Muscle of leg (tissue), 11 donors: ENCODE results near the gene MEIS3. TPM values are rescaled to one million over a fixed set of nuclear protein-coding genes. Genes with fewer than 3 reads are reported as not detected.

Experiments used
- DNase-seq: peaks from one replicate; pipeline ENCODE4 v3.0.0; 2013
- H3K27ac ChIP-seq: one replicate; pipeline ENCODE4 v1.5.1; 2013; ENCODE audit warnings: mild to moderate bottlenecking, low read length, control low read depth
- H3K27me3 ChIP-seq: one replicate; pipeline ENCODE4 v1.6.1; 2013; ENCODE audit warnings: low read length; ENCODE audit not compliant: control insufficient read depth, insufficient read depth
- H3K36me3 ChIP-seq: one replicate; pipeline ENCODE4 v1.6.1; 2013; ENCODE audit warnings: low read length; ENCODE audit not compliant: control insufficient read depth, insufficient read depth
- H3K4me1 ChIP-seq: one replicate; pipeline ENCODE4 v1.6.1; 2013; ENCODE audit warnings: low read length; ENCODE audit not compliant: control insufficient read depth, insufficient read depth
- H3K4me3 ChIP-seq: one replicate; pipeline ENCODE4 v1.5.1; 2013; ENCODE audit warnings: low read length, control low read depth
- H3K9me3 ChIP-seq: replicated peaks from 2 replicates; pipeline ENCODE4 v1.6.1; 2013; ENCODE audit warnings: low read depth, low read length; ENCODE audit not compliant: control insufficient read depth
- WGBS: methylation state at CpG from one replicate; pipeline ENCODE4 v1.1.5; 2013; ENCODE audit warnings: missing lambda C conversion rate; ENCODE audit not compliant: insufficient coverage; 5-methylcytosine and 5-hydroxymethylcytosine counted together
- polyA plus RNA-seq, 8 donors: library from polyadenylated mRNA; unstranded; fragments of 120-200 nt; gene quantifications; one replicate each; pipeline versions ENCODE4 v1.2.1 to v1.2.3, GENCODE V29; 2013; ENCODE audit warnings: inconsistent platforms in 1 of 8, low replicate concordance in 1 of 8; ENCODE audit not compliant: insufficient read length in 8 of 8, insufficient read depth in 1 of 8
- total RNA-seq: library from RNA; stranded (reverse); fragments of 120-200 nt; gene quantifications from one replicate; pipeline ENCODE4 v1.2.4, GENCODE V29; 2013

The MEIS3 gene
- total and polyA plus RNA-seq, 9 donors, result 7.3 to 11.5 (median 9.6) TPM

- DNase-seq, result no peak
- 36% methylated on average over 7 of the region's 9 CpGs for WGBS
- H3K4me1 ChIP-seq, result no peaks in the 10 kb centered on the region
- no peak overlapping the region for H3K4me3 ChIP-seq
- no peak overlapping the region for H3K27ac ChIP-seq
- peaks cover 77% of the 10 kb centered on the region for H3K27me3 ChIP-seq
- H3K36me3 ChIP-seq, result no peaks in the 10 kb centered on the region
- H3K9me3 ChIP-seq, result no peaks in the 10 kb centered on the region
These were observed 29.0 kb upstream of the MEIS3 start for GRCh38 chr19:47448360-47448727.

GRCh38 chr19:47447470-47448359, 28.4 kb upstream of the MEIS3 start:
- H3K36me3 ChIP-seq, result no peaks in the 10 kb centered on the region
- peaks cover 82% of the 10 kb centered on the region for H3K27me3 ChIP-seq
- WGBS, result 2% methylated on average over 92 of the region's 95 CpGs
- no peak overlapping the region for H3K27ac ChIP-seq
- peak; percentile 23 for DNase-seq
- H3K4me1 ChIP-seq, result no peaks in the 10 kb centered on the region
- H3K4me3 ChIP-seq, result no peak overlapping the region
- H3K9me3 ChIP-seq, result no peaks in the 10 kb centered on the region

GRCh38 chr19:47446534-47447469, 27.5 kb upstream of the MEIS3 start:
- WGBS, result under 1% methylated on average over 20 of the region's 28 CpGs
- DNase-seq, result no peak
- Histone ChIP-seq H3K36me3 (no peaks in the 10 kb centered on the region), H3K27me3 (peaks cover 87% of the 10 kb centered on the region), H3K4me3 (no peak overlapping the region), H3K9me3 (no peaks in the 10 kb centered on the region), H3K4me1 (no peaks in the 10 kb centered on the region), H3K27ac (no peak overlapping the region)

GRCh38 chr19:47445937-47446402, 26.6 kb upstream of the MEIS3 start:
- no peaks in the 10 kb centered on the region for H3K4me1 ChIP-seq
- DNase-seq, result no peak
- 7% methylated on average over 22 of the region's 22 CpGs for WGBS

GRCh38 chr19:47445527-47445926, 26.2 kb upstream of the MEIS3 start:
- peaks cover 85% of the 10 kb centered on the region for H3K27me3 ChIP-seq
- no peak overlapping the region for H3K27ac ChIP-seq
- H3K4me1 ChIP-seq, result no peaks in the 10 kb centered on the region
- no CpG with 5 or more reads among the region's 4 CpGs for WGBS
- no peak overlapping the region for H3K4me3 ChIP-seq
- no peaks in the 10 kb centered on the region for H3K9me3 ChIP-seq
- no peaks in the 10 kb centered on the region for H3K36me3 ChIP-seq
- no peak for DNase-seq

More at GRCh38 chr19:47445937-47446402, 26.6 kb upstream of the MEIS3 start:
- H3K27ac ChIP-seq, result no peak overlapping the region
- peaks cover 87% of the 10 kb centered on the region for H3K27me3 ChIP-seq
- H3K36me3 ChIP-seq, result no peaks in the 10 kb centered on the region
- no peaks in the 10 kb centered on the region for H3K9me3 ChIP-seq
- no peak overlapping the region for H3K4me3 ChIP-seq

GRCh38 chr19:47444388-47444821, 25.1 kb upstream of the MEIS3 start:
- Histone ChIP-seq H3K36me3 (no peaks in the 10 kb centered on the region), H3K4me1 (no peaks in the 10 kb centered on the region), H3K27ac (no peak overlapping the region), H3K9me3 (no peaks in the 10 kb centered on the region), H3K27me3 (peaks cover 73% of the 10 kb centered on the region), H3K4me3 (no peak overlapping the region)
- DNase-seq, result no peak
- 29% methylated on average over 17 of the region's 22 CpGs for WGBS

- H3K9me3 ChIP-seq, result no peaks in the 10 kb centered on the region
- H3K27me3 ChIP-seq, result peaks cover 63% of the 10 kb centered on the region
- no peaks in the 10 kb centered on the region for H3K4me1 ChIP-seq
- no peak overlapping the region for H3K27ac ChIP-seq
- no peaks in the 10 kb centered on the region for H3K36me3 ChIP-seq
- WGBS, result 66% methylated on average over 12 of the region's 12 CpGs
- H3K4me3 ChIP-seq, result no peak overlapping the region
- DNase-seq, result no peak
These were observed 24.0 kb upstream of the MEIS3 start for GRCh38 chr19:47443331-47443730.

- Histone ChIP-seq H3K4me3 (no peak overlapping the region), H3K36me3 (no peaks in the 10 kb centered on the region), H3K27me3 (peaks cover 30% of the 10 kb centered on the region), H3K27ac (no peak overlapping the region), H3K4me1 (peaks cover 2% of the 10 kb centered on the region), H3K9me3 (no peaks in the 10 kb centered on the region)
- no peak for DNase-seq
- 60% methylated on average over 2 of the region's 5 CpGs for WGBS
These were observed 19.5 kb upstream of the MEIS3 start for GRCh38 chr19:47438793-47439220.

GRCh38 chr19:47437500-47437899, 18.2 kb upstream of the MEIS3 start:
- Histone ChIP-seq H3K4me3 (no peak overlapping the region), H3K36me3 (no peaks in the 10 kb centered on the region), H3K9me3 (no peaks in the 10 kb centered on the region), H3K27me3 (peaks cover 18% of the 10 kb centered on the region), H3K4me1 (peaks cover 2% of the 10 kb centered on the region), H3K27ac (no peak overlapping the region)
- WGBS, result 33% methylated on average over 7 of the region's 12 CpGs
- DNase-seq, result no peak
